ENCODE measurements around the gene ARSG.

DNA sequence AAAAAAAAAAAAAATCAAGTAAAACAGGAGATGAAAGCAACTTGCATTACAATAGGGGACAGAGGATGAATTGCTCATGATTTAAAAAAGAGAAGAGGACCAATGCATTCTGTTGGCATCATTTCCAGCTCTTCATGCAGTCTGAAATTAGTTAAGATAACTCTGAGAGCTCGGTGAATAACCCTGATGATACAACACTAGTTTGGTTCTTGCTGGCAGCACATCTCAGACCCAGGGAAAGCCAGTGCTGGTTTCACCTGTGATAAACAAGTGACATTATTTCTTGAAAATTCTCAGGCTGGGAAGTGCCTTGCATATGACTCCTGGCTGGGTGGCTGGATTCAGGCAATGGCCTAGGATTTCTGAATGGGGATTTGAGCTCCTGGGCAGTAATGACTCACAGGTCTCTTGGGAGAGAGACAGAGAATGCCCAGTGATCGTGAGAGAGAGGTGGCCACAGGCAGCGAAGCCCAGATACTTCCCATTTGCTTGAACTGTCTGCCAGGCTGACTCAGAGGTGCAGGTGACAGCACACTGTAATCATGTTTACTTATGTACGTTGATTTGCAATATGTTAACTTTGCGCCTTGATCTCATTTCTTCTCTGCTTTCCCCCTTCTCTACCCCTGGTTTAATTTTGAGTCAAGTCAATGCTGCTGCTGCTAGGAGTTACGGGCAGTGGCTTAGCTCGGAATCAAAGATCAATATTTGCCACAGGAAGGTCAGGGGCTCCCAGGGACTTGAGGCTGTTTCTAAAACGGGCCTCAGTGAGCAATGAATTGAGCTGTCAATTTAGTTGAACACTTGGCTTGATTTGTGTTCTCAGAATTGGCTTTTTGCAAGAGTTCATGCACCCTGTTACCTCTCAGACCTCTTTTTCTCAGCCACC is 27.1 kb downstream of the ARSG start:
- no peak for TF ChIP-seq GATA2 (IDR thresholded peaks at IDR 0.05; ENCODE audit: low read depth, low read length)
- TF ChIP-seq GATA3 (IDR thresholded peaks at IDR 0.05; ENCODE audit: low read depth, low read length), result no peak
